Sigmoid colon (tissue), 7 donors: Measurements from ENCODE around the gene LGI1. TPM values are rescaled to one million over a fixed set of nuclear protein-coding genes. Genes with fewer than 3 reads are reported as not detected.
"Not testable (repeated sequence)": the region's sequence is repeated elsewhere in the genome, so short reads cannot be mapped to it uniquely, and the experiment has no call there.

Experiments used
- DNase-seq: peaks from one replicate; pipeline ENCODE4 v3.0.0-alpha.2; 2019
- H3K27ac ChIP-seq, 4 donors: fragments of 200-600 bp; sonication (generic); one replicate each; pipeline ENCODE4 v1.5.1; 2016 to 2019; ENCODE audit warnings: mild to moderate bottlenecking in 1 of 4
- H3K27me3 ChIP-seq, 3 donors: fragments of 200-600 bp; sonication (generic); one replicate each; pipeline ENCODE4 v1.5.1; 2019; ENCODE audit warnings: mild to moderate bottlenecking in 1 of 3
- H3K36me3 ChIP-seq, 4 donors: fragments of 200-600 bp; sonication (generic); one replicate each; pipeline ENCODE4 v1.5.1; 2016 to 2019
- H3K4me1 ChIP-seq, 4 donors: fragments of 200-600 bp; sonication (generic); one replicate each; pipeline ENCODE4 v1.5.1; 2017 to 2019
- H3K4me3 ChIP-seq, 4 donors: fragments of 200-600 bp; sonication (generic); one replicate each; pipeline ENCODE4 v1.5.1; 2017 to 2019; ENCODE audit warnings: mild to moderate bottlenecking in 2 of 4, moderate library complexity in 1 of 4
- H3K9me3 ChIP-seq, 4 donors: fragments of 200-600 bp in 3 of 4; sonication (generic) in 3 of 4; one replicate each; pipeline versions ENCODE4 v1.5.1 to v1.6.1; 2013 to 2019
- CTCF ChIP-seq, 4 experiments: fragments of 450-650 bp in 3 of 4; fragments of 200-600 bp in 1 of 4; IDR thresholded peaks; one replicate each; pipeline ENCODE4 v1.5.1; 2016 to 2019; ENCODE audit warnings: antibody characterized with exemption in 4 of 4, mild to moderate bottlenecking in 3 of 4, moderate library complexity in 2 of 4
- EP300 ChIP-seq, 4 donors: sonication (generic); formaldehyde crosslinking; IDR thresholded peaks; one replicate each; pipeline ENCODE4 v1.6.1; 2017; ENCODE audit warnings: antibody characterized with exemption in 4 of 4
- POLR2A ChIP-seq, 2 donors: fragments of 450-650 bp; IDR thresholded peaks; one replicate each; pipeline ENCODE4 v1.6.1; 2016; ENCODE audit warnings: antibody characterized with exemption in 2 of 2, mild to moderate bottlenecking in 2 of 2, moderate library complexity in 2 of 2
- POLR2AphosphoS5 ChIP-seq, 4 donors: sonication (generic); formaldehyde crosslinking; IDR thresholded peaks; one replicate each; pipeline ENCODE4 v1.6.1; 2017; ENCODE audit warnings: antibody characterized with exemption in 4 of 4
- WGBS, 2 donors: extraction: QIAGEN DNeasy Blood & Tissue Kit; methylation state at CpG; one replicate each; pipeline ENCODE4 v1.1.7; 2013; 5-methylcytosine and 5-hydroxymethylcytosine counted together
- intact Hi-C: fragments of 100-400 bp; cut with DNase I; formaldehyde crosslinking; loops from one replicate; pipeline ENCODE4 v1.15.1; 2023
- polyA plus RNA-seq, 3 donors: library from polyadenylated mRNA; stranded (reverse); fragments of 200-250 nt; gene quantifications; one replicate each; pipeline ENCODE4 v1.2.3, GENCODE V29; 2013
- total RNA-seq, 4 donors: library from RNA; depleted of rRNA; stranded (reverse); fragments of >200 nt; gene quantifications; one replicate each; pipeline ENCODE4 v1.1.0, GENCODE V29; 2016
- donor health status: healthy with polysubstance abuse.
- donor health status: Bipolar disorder and iron deficiency.
- donor health status: healthy.

LGI1 gene
- total and polyA plus RNA-seq, 7 donors, result 0.89 to 28.1 (median 3.2) TPM

GRCh38 chr10:93821051-93821772 lies 63.5 kb downstream of the LGI1 start:
- TF ChIP-seq POLR2A (IDR thresholded peaks at IDR 0.05), result no peak
- no peak for TF ChIP-seq POLR2AphosphoS5 (IDR thresholded peaks at IDR 0.05)
- peak in 1 of 4 experiments; percentile 14 for TF ChIP-seq CTCF (IDR thresholded peaks at IDR 0.05)
- intact Hi-C loops, result no loop called here
- H3K9me3 ChIP-seq, result no peaks in the 10 kb centered on the region
- H3K36me3 ChIP-seq, result no peaks in the 10 kb centered on the region
- H3K27me3 ChIP-seq, result peaks cover 0 to 1% (median 0%) of the 10 kb centered on the region in 3 donors
- no peaks in the 10 kb centered on the region for H3K4me1 ChIP-seq
- no peak overlapping the region for H3K4me3 ChIP-seq
- H3K27ac ChIP-seq, result no peak overlapping the region
- DNase-seq, result no peak
- WGBS, 2 donors, result 65 to 79% methylated on average over 4 of the region's 4 CpGs

GRCh38 chr10:93826355-93826754 lies 68.6 kb downstream of the LGI1 start:
- H3K4me3 ChIP-seq, result no peak overlapping the region
- no peaks in the 10 kb centered on the region for H3K36me3 ChIP-seq
- H3K9me3 ChIP-seq, result no peaks in the 10 kb centered on the region
- no peak overlapping the region for H3K27ac ChIP-seq
- no peak for DNase-seq
- H3K4me1 ChIP-seq, result no peaks in the 10 kb centered on the region
- intact Hi-C loops, result no loop called here
- 28 to 72% methylated on average over 7 of the region's 7 CpGs for WGBS, 2 donors
- no peak for TF ChIP-seq POLR2AphosphoS5 (IDR thresholded peaks at IDR 0.05)
- no peak for TF ChIP-seq EP300 (IDR thresholded peaks at IDR 0.05)
- TF ChIP-seq CTCF (IDR thresholded peaks at IDR 0.05), result no peak
- TF ChIP-seq POLR2A (IDR thresholded peaks at IDR 0.05), result no peak
- peaks cover 0 to 3% (median 0%) of the 10 kb centered on the region in 3 donors for H3K27me3 ChIP-seq

- Histone ChIP-seq H3K36me3 (no peaks in the 10 kb centered on the region), H3K4me3 (no peak overlapping the region), H3K27ac (no peak overlapping the region), H3K27me3 (peaks cover 0 to 3% (median 0%) of the 10 kb centered on the region in 3 donors), H3K4me1 (no peaks in the 10 kb centered on the region), H3K9me3 (no peaks in the 10 kb centered on the region)
- WGBS, 2 donors, result 80 to 85% methylated on average over 11 of the region's 11 CpGs
- intact Hi-C loops, result no loop called here
- DNase-seq, result no peak
- TF ChIP-seq POLR2A (IDR thresholded peaks at IDR 0.05), result no peak
- no peak for TF ChIP-seq CTCF (IDR thresholded peaks at IDR 0.05)
- no peak for TF ChIP-seq EP300 (IDR thresholded peaks at IDR 0.05)
- TF ChIP-seq POLR2AphosphoS5 (IDR thresholded peaks at IDR 0.05), result no peak
Observed at GRCh38 chr10:93827056-93827804, 69.5 kb downstream of the LGI1 start.

GRCh38 chr10:93831065-93831464 lies 73.3 kb downstream of the LGI1 start:
- H3K4me1 ChIP-seq, intact Hi-C loops, H3K27me3 ChIP-seq, H3K9me3 ChIP-seq, DNase-seq, H3K36me3 ChIP-seq, H3K4me3 ChIP-seq, H3K27ac ChIP-seq: not testable (repeated sequence)
- 93 to 98% methylated on average over 1 of the region's 1 CpG for WGBS, 2 donors

- H3K4me1 ChIP-seq, result no peaks in the 10 kb centered on the region
- 59 to 81% methylated on average over 5 of the region's 5 CpGs for WGBS, 2 donors
- TF ChIP-seq CTCF (IDR thresholded peaks at IDR 0.05) (no peak), POLR2AphosphoS5 (IDR thresholded peaks at IDR 0.05) (no peak), EP300 (IDR thresholded peaks at IDR 0.05) (no peak), POLR2A (IDR thresholded peaks at IDR 0.05) (no peak)
- intact Hi-C loops, result no loop called here
- peaks cover 0 to 6% (median 0%) of the 10 kb centered on the region in 4 donors for H3K9me3 ChIP-seq
- H3K36me3 ChIP-seq, result no peaks in the 10 kb centered on the region
- H3K4me3 ChIP-seq, result no peak overlapping the region
- H3K27me3 ChIP-seq, result no peaks in the 10 kb centered on the region
- no peak overlapping the region for H3K27ac ChIP-seq
- DNase-seq, result no peak
Observed at GRCh38 chr10:93835770-93836169, 78.0 kb downstream of the LGI1 start.
